ENCODE measurements around the gene PTGES3L.

GRCh38 chr17:42946812-42947211 lies 33.1 kb downstream of the PTGES3L start:
- TF ChIP-seq CEBPB (IDR thresholded peaks at IDR 0.05) (no peak), EP300 (IDR thresholded peaks at IDR 0.05; ENCODE audit: borderline replicate concordance) (no peak), RAD21 (IDR thresholded peaks at IDR 0.05; ENCODE audit: low read depth) (no peak), NFIC (IDR thresholded peaks at IDR 0.05) (no peak), USF1 (IDR thresholded peaks at IDR 0.05) (no peak)

Data from Ishikawa (cell line).